ENCODE measurements around the gene CD19.

DNA sequence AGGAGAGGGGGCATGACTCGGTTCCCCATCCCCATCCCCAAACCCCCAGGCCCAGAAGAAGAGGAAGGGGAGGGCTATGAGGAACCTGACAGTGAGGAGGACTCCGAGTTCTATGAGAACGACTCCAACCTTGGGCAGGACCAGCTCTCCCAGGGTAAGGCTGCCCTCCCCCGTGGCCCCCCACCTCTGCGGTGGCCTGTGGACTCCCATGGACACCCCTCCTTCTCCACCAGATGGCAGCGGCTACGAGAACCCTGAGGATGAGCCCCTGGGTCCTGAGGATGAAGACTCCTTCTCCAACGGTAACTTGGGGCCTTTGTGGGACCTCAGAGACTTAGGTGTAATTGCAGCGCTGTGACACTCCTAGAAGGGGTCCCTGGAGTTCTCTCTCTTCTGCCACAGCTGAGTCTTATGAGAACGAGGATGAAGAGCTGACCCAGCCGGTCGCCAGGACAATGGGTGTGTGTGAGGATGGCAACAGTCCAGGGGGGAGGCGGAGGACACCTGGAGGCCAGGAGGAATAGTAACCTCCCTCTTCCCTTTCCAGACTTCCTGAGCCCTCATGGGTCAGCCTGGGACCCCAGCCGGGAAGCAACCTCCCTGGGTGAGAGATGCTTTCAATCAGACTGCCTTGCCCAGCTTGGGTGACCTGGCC lies 5.6 kb downstream of the CD19 start:
- TF ChIP-seq, protein P1, sequence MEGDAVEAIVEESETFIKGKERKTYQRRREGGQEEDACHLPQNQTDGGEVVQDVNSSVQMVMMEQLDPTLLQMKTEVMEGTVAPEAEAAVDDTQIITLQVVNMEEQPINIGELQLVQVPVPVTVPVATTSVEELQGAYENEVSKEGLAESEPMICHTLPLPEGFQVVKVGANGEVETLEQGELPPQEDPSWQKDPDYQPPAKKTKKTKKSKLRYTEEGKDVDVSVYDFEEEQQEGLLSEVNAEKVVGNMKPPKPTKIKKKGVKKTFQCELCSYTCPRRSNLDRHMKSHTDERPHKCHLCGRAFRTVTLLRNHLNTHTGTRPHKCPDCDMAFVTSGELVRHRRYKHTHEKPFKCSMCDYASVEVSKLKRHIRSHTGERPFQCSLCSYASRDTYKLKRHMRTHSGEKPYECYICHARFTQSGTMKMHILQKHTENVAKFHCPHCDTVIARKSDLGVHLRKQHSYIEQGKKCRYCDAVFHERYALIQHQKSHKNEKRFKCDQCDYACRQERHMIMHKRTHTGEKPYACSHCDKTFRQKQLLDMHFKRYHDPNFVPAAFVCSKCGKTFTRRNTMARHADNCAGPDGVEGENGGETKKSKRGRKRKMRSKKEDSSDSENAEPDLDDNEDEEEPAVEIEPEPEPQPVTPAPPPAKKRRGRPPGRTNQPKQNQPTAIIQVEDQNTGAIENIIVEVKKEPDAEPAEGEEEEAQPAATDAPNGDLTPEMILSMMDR (conservative IDR thresholded peaks at IDR 0.05 in 1 of 2, IDR thresholded peaks at IDR 0.05 in 1 of 2; ENCODE audit: low read depth in 1 of 2, low read length in 2 of 2), result no peak
- no peak for TF ChIP-seq EZH2 (IDR thresholded peaks at IDR 0.05; ENCODE audit: low read length, missing control alignments)
